GM12875 (cell line): Measurements from ENCODE around the gene FOXI1.

Source experiments
- H3K4me3 ChIP-seq: one replicate; pipeline ENCODE4 v1.5.1; 2011; ENCODE audit warnings: low read depth, low read length, control low read depth
- CTCF ChIP-seq: IDR thresholded peaks from 2 replicates; pipeline ENCODE4 v1.5.1; 2011; ENCODE audit warnings: low read depth, mild to moderate bottlenecking, control low read depth, inconsistent platforms, low read length, moderate library complexity, borderline replicate concordance; ENCODE audit not compliant: insufficient read depth

The FOXI1 gene

GRCh38 chr5:170078458-170078857 is 27.2 kb upstream of the FOXI1 start:
- no peak for TF ChIP-seq CTCF

GRCh38 chr5:170078931-170079330 is 26.8 kb upstream of the FOXI1 start:
- no peak for TF ChIP-seq CTCF
- H3K4me3 ChIP-seq, result no peak overlapping the region

More at GRCh38 chr5:170078458-170078857, 27.2 kb upstream of the FOXI1 start:
- no peak overlapping the region for H3K4me3 ChIP-seq

GRCh38 chr5:170080217-170080616 is 25.5 kb upstream of the FOXI1 start:
- H3K4me3 ChIP-seq, result no peak overlapping the region
- TF ChIP-seq CTCF, result no peak

- TF ChIP-seq CTCF, result no peak
- no peak overlapping the region for H3K4me3 ChIP-seq
Measured at GRCh38 chr5:170080786-170081445, 24.8 kb upstream of the FOXI1 start.

- no peak overlapping the region for H3K4me3 ChIP-seq
- TF ChIP-seq CTCF, result no peak
Measured at GRCh38 chr5:170081616-170082015, 24.1 kb upstream of the FOXI1 start.

GRCh38 chr5:170082701-170083100 is 23.0 kb upstream of the FOXI1 start:
- no peak for TF ChIP-seq CTCF
- no peak overlapping the region for H3K4me3 ChIP-seq

GRCh38 chr5:170087168-170087817 is 18.4 kb upstream of the FOXI1 start:
- TF ChIP-seq CTCF, result no peak

More at GRCh38 chr5:170087168-170087817, 18.4 kb upstream of the FOXI1 start:
- H3K4me3 ChIP-seq, result no peak overlapping the region
